Right cardiac atrium (tissue), 5 donors: ENCODE data around the gene CXCR5. TPM values are rescaled to one million over a fixed set of nuclear protein-coding genes. Genes with fewer than 3 reads are reported as not detected.

ENCODE experiments used
- ATAC-seq, 2 donors: fragments of 200-7000 bp; cut with Tn5 transposase; one replicate each; pipeline versions ENCODE4 v1.8.0 to v1.9.1; 2020; ENCODE audit warnings: moderate library complexity in 2 of 2, mild to moderate bottlenecking in 1 of 2
- DNase-seq, 3 donors: peaks; one replicate each; pipeline ENCODE4 v3.0.0-alpha.2; 2020
- H3K27ac ChIP-seq: one replicate; pipeline ENCODE4 v1.5.1; 2013; ENCODE audit warnings: mild to moderate bottlenecking, low read length, control low read depth, moderate library complexity
- H3K27me3 ChIP-seq: one replicate; pipeline ENCODE4 v1.6.1; 2013; ENCODE audit not compliant: control insufficient read depth, insufficient read depth
- H3K4me1 ChIP-seq: one replicate; pipeline ENCODE4 v1.6.1; 2013; ENCODE audit warnings: low read length; ENCODE audit not compliant: control insufficient read depth, insufficient read depth
- H3K4me3 ChIP-seq: one replicate; pipeline ENCODE4 v1.5.1; 2013; ENCODE audit warnings: low read length, control low read depth
- H3K9me3 ChIP-seq: one replicate; pipeline ENCODE4 v1.6.1; 2013; ENCODE audit warnings: low read length; ENCODE audit not compliant: control insufficient read depth
- WGBS: extraction: QIAGEN DNeasy Blood & Tissue Kit; methylation state at CpG from one replicate; pipeline ENCODE4 v1.1.7; 2013; 5-methylcytosine and 5-hydroxymethylcytosine counted together
- intact Hi-C, 4 donors: fragments of 100-400 bp; cut with DNase I; formaldehyde crosslinking; loops; one replicate each; pipeline versions ENCODE4 v1.11.0 to v1.14.0; 2022 to 2023
- polyA plus RNA-seq: library from polyadenylated mRNA; stranded (reverse); fragments of 200-250 nt; gene quantifications from one replicate; pipeline ENCODE4 v1.2.3, GENCODE V29; 2013
- total RNA-seq, 4 donors: library from RNA; stranded (reverse); fragmentation: NEBNext Ultra II Directional; extraction: Animal tissue kit (Norgen Biotek cat#: 25700); gene quantifications; one replicate each; pipeline ENCODE4 v1.2.1, GENCODE V29; 2021
- donor health status: healthy with polysubstance abuse.
- donor health status: DM: no; HTN: yes; CAD: no.
- donor health status: DM: no; HTN: no; CAD: no.
- donor health status: DM: no; HTN: yes; CAD: no; lungs with severe emphysema.
- donor health status: DM: yes; HTN: yes; CAD: no.

Gene CXCR5
- total and polyA plus RNA-seq, 5 donors = 0.34 TPM; not detected in 4

- ATAC-seq (peak; percentile 85 to 92), DNase-seq (peak; percentile 89 to 93 (median 93))
- 37% methylated on average over 5 of the region's 5 CpGs for WGBS
- Histone ChIP-seq H3K27ac (peak overlapping the region; percentile 38), H3K9me3 (no peaks in the 10 kb centered on the region), H3K4me1 (peaks cover 18% of the 10 kb centered on the region), H3K27me3 (no peaks in the 10 kb centered on the region), H3K4me3 (no peak overlapping the region)
- intact Hi-C loops = no loop called here
Measured at GRCh38 chr11:118889797-118890196, 6.1 kb downstream of the CXCR5 start.

- no peaks in the 10 kb centered on the region for H3K27me3 ChIP-seq
- DNase-seq (no peak), ATAC-seq (no peak)
- H3K27ac ChIP-seq = no peak overlapping the region
- 31% methylated on average over 4 of the region's 4 CpGs for WGBS
- peaks cover 14% of the 10 kb centered on the region for H3K4me1 ChIP-seq
- intact Hi-C loops = no loop called here
- H3K9me3 ChIP-seq = no peaks in the 10 kb centered on the region
- H3K4me3 ChIP-seq = no peak overlapping the region
Measured at GRCh38 chr11:118892514-118892913, 8.8 kb downstream of the CXCR5 start.

GRCh38 chr11:118892964-118893363 is 9.3 kb downstream of the CXCR5 start:
- 72% methylated on average over 8 of the region's 8 CpGs for WGBS
- no peak overlapping the region for H3K4me3 ChIP-seq
- peaks cover 11% of the 10 kb centered on the region for H3K4me1 ChIP-seq

GRCh38 chr11:118893662-118894061 is 10.0 kb downstream of the CXCR5 start:
- DNase-seq = peak in 2 of 3 donors; percentile 17 to 56
- H3K4me1 ChIP-seq = peaks cover 6% of the 10 kb centered on the region

More at GRCh38 chr11:118892964-118893363, 9.3 kb downstream of the CXCR5 start:
- Histone ChIP-seq H3K9me3 (no peaks in the 10 kb centered on the region), H3K27me3 (no peaks in the 10 kb centered on the region), H3K27ac (no peak overlapping the region)
- ATAC-seq (no peak), DNase-seq (peak in 1 of 3 donors; percentile 25)
- intact Hi-C loops = no loop called here

GRCh38 chr11:118894192-118894591 is 10.5 kb downstream of the CXCR5 start:
- intact Hi-C loops = no loop called here
- H3K4me1 ChIP-seq = peaks cover 6% of the 10 kb centered on the region
- 94% methylated on average over 19 of the region's 19 CpGs for WGBS

More at GRCh38 chr11:118893662-118894061, 10.0 kb downstream of the CXCR5 start:
- intact Hi-C loops = no loop called here
- Histone ChIP-seq H3K9me3 (no peaks in the 10 kb centered on the region), H3K27me3 (no peaks in the 10 kb centered on the region), H3K27ac (no peak overlapping the region), H3K4me3 (no peak overlapping the region)
- whole genome bisulfite sequencing = 95% methylated on average over 22 of the region's 22 CpGs
- ATAC-seq = no peak

GRCh38 chr11:118895093-118896039 is 11.7 kb downstream of the CXCR5 start:
- no peak for ATAC-seq
- intact Hi-C loops = no loop called here
- H3K4me3 ChIP-seq = no peak overlapping the region
- no peaks in the 10 kb centered on the region for H3K4me1 ChIP-seq
- no peaks in the 10 kb centered on the region for H3K9me3 ChIP-seq
- no peaks in the 10 kb centered on the region for H3K27me3 ChIP-seq
- WGBS = 56% methylated on average over 26 of the region's 26 CpGs
- DNase-seq = peak in 2 of 3 donors; percentile 29 to 65
- H3K27ac ChIP-seq = no peak overlapping the region

More at GRCh38 chr11:118894192-118894591, 10.5 kb downstream of the CXCR5 start:
- Histone ChIP-seq H3K27me3 (no peaks in the 10 kb centered on the region), H3K27ac (no peak overlapping the region), H3K9me3 (no peaks in the 10 kb centered on the region), H3K4me3 (no peak overlapping the region)
- peak in 1 of 3 donors; percentile 64 for DNase-seq
- no peak for ATAC-seq

GRCh38 chr11:118896472-118896913 is 12.8 kb downstream of the CXCR5 start:
- WGBS = 68% methylated on average over 10 of the region's 10 CpGs
- intact Hi-C loops = no loop called here
- H3K27ac ChIP-seq = no peak overlapping the region
- ATAC-seq (no peak), DNase-seq (peak in 2 of 3 donors; percentile 16 to 60)
- H3K27me3 ChIP-seq = no peaks in the 10 kb centered on the region
- no peaks in the 10 kb centered on the region for H3K9me3 ChIP-seq
- H3K4me3 ChIP-seq = no peak overlapping the region
- H3K4me1 ChIP-seq = no peaks in the 10 kb centered on the region

GRCh38 chr11:118896921-118897591 is 13.4 kb downstream of the CXCR5 start:
- Histone ChIP-seq H3K27me3 (no peaks in the 10 kb centered on the region), H3K9me3 (no peaks in the 10 kb centered on the region), H3K4me1 (no peaks in the 10 kb centered on the region), H3K27ac (no peak overlapping the region), H3K4me3 (no peak overlapping the region)
- intact Hi-C loops = no loop called here
- ATAC-seq (no peak), DNase-seq (peak in 2 of 3 donors; percentile 14 to 57)
- WGBS = 71% methylated on average over 12 of the region's 12 CpGs

- DNase-seq (peak in 1 of 3 donors; percentile 47), ATAC-seq (no peak)
- Histone ChIP-seq H3K9me3 (no peaks in the 10 kb centered on the region), H3K27me3 (no peaks in the 10 kb centered on the region), H3K4me3 (no peak overlapping the region), H3K4me1 (no peaks in the 10 kb centered on the region), H3K27ac (no peak overlapping the region)
- WGBS = 77% methylated on average over 13 of the region's 13 CpGs
- intact Hi-C loops = no loop called here
Measured at GRCh38 chr11:118897721-118898310, 14.1 kb downstream of the CXCR5 start.

- Histone ChIP-seq H3K9me3 (no peaks in the 10 kb centered on the region), H3K4me1 (no peaks in the 10 kb centered on the region), H3K4me3 (no peak overlapping the region), H3K27ac (no peak overlapping the region), H3K27me3 (no peaks in the 10 kb centered on the region)
- DNase-seq = peak in 2 of 3 donors; percentile 18 to 73
- intact Hi-C loops = no loop called here
- ATAC-seq = peak in 1 of 2 donors; percentile 2
- 88% methylated on average over 35 of the region's 35 CpGs for WGBS
Measured at GRCh38 chr11:118898400-118899295, 15.0 kb downstream of the CXCR5 start.
